Thyroid gland (tissue), 4 donors: ENCODE data around the gene RBM39. TPM values are rescaled to one million over a fixed set of nuclear protein-coding genes. Genes with fewer than 3 reads are reported as not detected.

Experiments
- DNase-seq, 2 donors: peaks; one replicate each; pipeline ENCODE4 v3.0.0-alpha.2; 2019
- H3K27ac ChIP-seq, 3 donors: fragments of 200-600 bp; sonication (generic); 1 replicate in 2 of 3; 2 replicates in 1 of 3; pipeline ENCODE4 v1.5.1; 2016 to 2019; ENCODE audit warnings: mild to moderate bottlenecking in 1 of 3, moderate library complexity in 1 of 3
- H3K27me3 ChIP-seq: fragments of 200-600 bp; sonication (generic); one replicate; pipeline ENCODE4 v1.5.1; 2019
- H3K36me3 ChIP-seq, 2 donors: fragments of 200-600 bp; sonication (generic); one replicate each; pipeline ENCODE4 v1.5.1; 2016 to 2019
- H3K4me1 ChIP-seq, 2 donors: fragments of 200-600 bp; sonication (generic); one replicate each; pipeline ENCODE4 v1.5.1; 2017 to 2019
- H3K4me3 ChIP-seq, 3 donors: fragments of 200-600 bp; sonication (generic); replicated peaks in 1 of 3; 1 replicate in 2 of 3; 2 replicates in 1 of 3; pipeline ENCODE4 v1.5.1; 2016; ENCODE audit warnings: mild to moderate bottlenecking in 1 of 3
- H3K9me3 ChIP-seq: fragments of 200-600 bp; sonication (generic); one replicate; pipeline ENCODE4 v1.5.1; 2017
- POLR2A ChIP-seq, 2 donors: fragments of 450-650 bp; IDR thresholded peaks; one replicate each; pipeline ENCODE4 v1.6.1; 2017; ENCODE audit warnings: antibody characterized with exemption in 2 of 2, mild to moderate bottlenecking in 2 of 2, moderate library complexity in 1 of 2
- WGBS, 2 donors: methylation state at CpG; one replicate each; pipeline ENCODE4 v1.1.5; 2017; 5-methylcytosine and 5-hydroxymethylcytosine counted together
- intact Hi-C: fragments of 100-400 bp; cut with DNase I; formaldehyde crosslinking; loops from one replicate; pipeline ENCODE4 v1.15.1; 2023
- total RNA-seq, 4 donors: library from RNA; depleted of rRNA; stranded (reverse); fragments of >200 nt; gene quantifications; one replicate each; pipeline ENCODE4 v1.2.3, GENCODE V29; 2016
- TF ChIP-seq, protein P1 (sequence below), 6 experiments: fragments of 200-600 bp in 3 of 6; fragments of 450-650 bp in 3 of 6; sonication (generic) in 3 of 6; IDR thresholded peaks; one replicate each; pipeline ENCODE4 v1.5.1; 2016 to 2019; ENCODE audit warnings: antibody characterized with exemption in 6 of 6, mild to moderate bottlenecking in 2 of 6, inconsistent platforms in 1 of 6, moderate library complexity in 1 of 6

RBM39 gene
- total RNA-seq, 4 donors from 2014 or later: 315 to 475 (median 368) TPM

DNA sequence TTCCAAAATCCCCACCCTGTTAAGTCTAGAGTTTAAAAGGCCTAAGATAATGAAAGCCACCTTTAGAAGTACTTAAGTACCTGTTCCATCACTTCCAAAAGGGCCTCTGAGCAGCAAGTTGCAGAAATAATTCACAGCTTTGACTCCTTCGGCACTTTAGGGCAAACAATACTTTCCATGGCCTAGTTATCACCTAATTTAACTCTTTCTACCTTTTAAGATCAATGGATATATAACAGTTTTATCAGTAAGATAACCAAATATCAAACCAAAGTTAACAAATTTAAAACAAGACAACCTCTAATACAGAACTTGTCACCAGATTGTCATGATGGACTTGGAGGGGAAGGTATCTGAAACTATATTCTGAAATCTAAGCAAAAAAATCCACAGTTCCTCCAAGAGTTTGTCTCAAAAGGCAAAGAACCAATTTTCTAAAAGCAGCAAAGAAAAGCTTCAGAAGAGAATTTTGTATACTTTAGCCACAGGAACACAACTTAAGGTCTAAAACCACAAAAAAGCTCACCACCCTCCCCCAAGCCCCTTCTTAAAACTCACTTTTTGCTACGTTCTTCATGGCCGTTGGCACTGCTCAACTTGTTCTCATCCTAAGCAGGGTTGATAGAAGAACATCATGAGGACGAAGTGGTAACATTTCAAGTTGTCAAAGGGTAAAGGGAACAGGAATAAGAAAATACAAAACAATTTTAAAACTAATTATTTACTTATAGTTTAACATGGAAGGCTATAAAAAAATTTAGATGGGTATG, 3.5 kb downstream of the RBM39 start:
- TF ChIP-seq POLR2A (IDR thresholded peaks at IDR 0.05): no peak
- TF ChIP-seq, protein P1, sequence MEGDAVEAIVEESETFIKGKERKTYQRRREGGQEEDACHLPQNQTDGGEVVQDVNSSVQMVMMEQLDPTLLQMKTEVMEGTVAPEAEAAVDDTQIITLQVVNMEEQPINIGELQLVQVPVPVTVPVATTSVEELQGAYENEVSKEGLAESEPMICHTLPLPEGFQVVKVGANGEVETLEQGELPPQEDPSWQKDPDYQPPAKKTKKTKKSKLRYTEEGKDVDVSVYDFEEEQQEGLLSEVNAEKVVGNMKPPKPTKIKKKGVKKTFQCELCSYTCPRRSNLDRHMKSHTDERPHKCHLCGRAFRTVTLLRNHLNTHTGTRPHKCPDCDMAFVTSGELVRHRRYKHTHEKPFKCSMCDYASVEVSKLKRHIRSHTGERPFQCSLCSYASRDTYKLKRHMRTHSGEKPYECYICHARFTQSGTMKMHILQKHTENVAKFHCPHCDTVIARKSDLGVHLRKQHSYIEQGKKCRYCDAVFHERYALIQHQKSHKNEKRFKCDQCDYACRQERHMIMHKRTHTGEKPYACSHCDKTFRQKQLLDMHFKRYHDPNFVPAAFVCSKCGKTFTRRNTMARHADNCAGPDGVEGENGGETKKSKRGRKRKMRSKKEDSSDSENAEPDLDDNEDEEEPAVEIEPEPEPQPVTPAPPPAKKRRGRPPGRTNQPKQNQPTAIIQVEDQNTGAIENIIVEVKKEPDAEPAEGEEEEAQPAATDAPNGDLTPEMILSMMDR (IDR thresholded peaks at IDR 0.05): no peak
- no peaks in the 10 kb centered on the region for H3K9me3 ChIP-seq
- DNase-seq: no peak
- 56 to 63% methylated on average over 4 of the region's 4 CpGs for WGBS, 2 donors
- H3K36me3 ChIP-seq: peaks cover 50 to 63% of the 10 kb centered on the region in 2 donors
- H3K4me1 ChIP-seq: peaks cover 23 to 43% of the 10 kb centered on the region in 2 donors
- H3K4me3 ChIP-seq: no peak overlapping the region
- no peak overlapping the region for H3K27ac ChIP-seq
- H3K27me3 ChIP-seq: no peaks in the 10 kb centered on the region
- intact Hi-C loops: no loop called here

GRCh38 chr20:35737865-35738333, 4.2 kb downstream of the RBM39 start:
- Histone ChIP-seq H3K4me1 (peaks cover 16 to 36% of the 10 kb centered on the region in 2 donors), H3K9me3 (no peaks in the 10 kb centered on the region), H3K27ac (no peak overlapping the region), H3K4me3 (no peak overlapping the region), H3K27me3 (no peaks in the 10 kb centered on the region), H3K36me3 (peaks cover 57 to 70% of the 10 kb centered on the region in 2 donors)
- WGBS, 2 donors: 92 to 94% methylated on average over 15 of the region's 15 CpGs
- no peak for DNase-seq
- no peak for TF ChIP-seq POLR2A (IDR thresholded peaks at IDR 0.05)
- TF ChIP-seq, protein P1 (IDR thresholded peaks at IDR 0.05): no peak
- intact Hi-C loops: no loop called here

GRCh38 chr20:35735826-35736470, 6.1 kb downstream of the RBM39 start:
- DNase-seq: no peak
- no peak overlapping the region for H3K27ac ChIP-seq
- H3K4me3 ChIP-seq: no peak overlapping the region
- intact Hi-C loops: no loop called here
- H3K4me1 ChIP-seq: peaks cover 16 to 36% of the 10 kb centered on the region in 2 donors
- no peak for TF ChIP-seq POLR2A (IDR thresholded peaks at IDR 0.05)
- TF ChIP-seq, protein P1 (IDR thresholded peaks at IDR 0.05): no peak
- no peaks in the 10 kb centered on the region for H3K9me3 ChIP-seq
- WGBS, 2 donors: 59 to 74% methylated on average over 7 of the region's 7 CpGs
- peaks cover 69 to 89% of the 10 kb centered on the region in 2 donors for H3K36me3 ChIP-seq
- H3K27me3 ChIP-seq: no peaks in the 10 kb centered on the region

- Histone ChIP-seq H3K4me3 (no peak overlapping the region), H3K4me1 (peaks cover 10 to 31% of the 10 kb centered on the region in 2 donors), H3K36me3 (peaks cover 74 to 91% of the 10 kb centered on the region in 2 donors), H3K27ac (no peak overlapping the region), H3K27me3 (no peaks in the 10 kb centered on the region), H3K9me3 (no peaks in the 10 kb centered on the region)
- no peak for DNase-seq
- WGBS, 2 donors: 77 to 86% methylated on average over 4 of the region's 4 CpGs
- intact Hi-C loops: no loop called here
- TF ChIP-seq, protein P1 (IDR thresholded peaks at IDR 0.05): no peak
- TF ChIP-seq POLR2A (IDR thresholded peaks at IDR 0.05): no peak
These were observed 7.0 kb downstream of the RBM39 start for GRCh38 chr20:35734777-35735649.
